Stimulated activated CD4-positive, alpha-beta T cell treated with anti-CD3 and anti-CD28 coated beads, Interleukin-4, amount 100 ng/mL, for 4 hours (primary cell): ENCODE data around the gene ADAR.

Experiments used
- DNase-seq, 2 experiments: peaks; one replicate each; pipeline ENCODE4 v3.0.0-alpha.2; 2020

The ADAR gene

GRCh38 chr1:154557248-154557938 is 50.6 kb downstream of the ADAR start:
- no peak for DNase-seq

GRCh38 chr1:154556422-154556821 is 51.6 kb downstream of the ADAR start:
- no peak for DNase-seq

GRCh38 chr1:154553056-154554030 is 54.6 kb downstream of the ADAR start:
- DNase-seq, result no peak

GRCh38 chr1:154552036-154552435 is 56.0 kb downstream of the ADAR start:
- no peak for DNase-seq

- DNase-seq, result no peak
These were observed 56.5 kb downstream of the ADAR start for GRCh38 chr1:154551474-154551873.

- no peak for DNase-seq
These were observed 57.3 kb downstream of the ADAR start for GRCh38 chr1:154550657-154551056.

GRCh38 chr1:154550070-154550469 is 57.9 kb downstream of the ADAR start:
- no peak for DNase-seq

GRCh38 chr1:154549202-154549770 is 58.7 kb downstream of the ADAR start:
- DNase-seq, result no peak

- DNase-seq, result no peak
These were observed 60.0 kb downstream of the ADAR start for GRCh38 chr1:154548028-154548427.

- DNase-seq, result no peak
These were observed 60.8 kb downstream of the ADAR start for GRCh38 chr1:154547105-154547732.

GRCh38 chr1:154546264-154547063 is 61.5 kb downstream of the ADAR start:
- peak; percentile 37 to 40 for DNase-seq

GRCh38 chr1:154541231-154541630 is 66.8 kb downstream of the ADAR start:
- no peak for DNase-seq

GRCh38 chr1:154539486-154540483 is 68.2 kb downstream of the ADAR start:
- DNase-seq, result no peak

- no peak for DNase-seq
These were observed 71.4 kb downstream of the ADAR start for GRCh38 chr1:154536570-154536969.

- DNase-seq, result no peak
These were observed 73.8 kb downstream of the ADAR start for GRCh38 chr1:154533952-154534844.
